ENCODE results near the gene CASZ1. TPM values are rescaled to one million over a fixed set of nuclear protein-coding genes. Genes with fewer than 3 reads are reported as not detected.
A peak's percentile ranks its signal among the peaks of the same experiment; 100 is the strongest.

The CASZ1 gene
- polyA plus RNA-seq, 2 of the 4 experiments (the other 2 are of a cell fraction): 0.52 to 1.2 TPM

DNA sequence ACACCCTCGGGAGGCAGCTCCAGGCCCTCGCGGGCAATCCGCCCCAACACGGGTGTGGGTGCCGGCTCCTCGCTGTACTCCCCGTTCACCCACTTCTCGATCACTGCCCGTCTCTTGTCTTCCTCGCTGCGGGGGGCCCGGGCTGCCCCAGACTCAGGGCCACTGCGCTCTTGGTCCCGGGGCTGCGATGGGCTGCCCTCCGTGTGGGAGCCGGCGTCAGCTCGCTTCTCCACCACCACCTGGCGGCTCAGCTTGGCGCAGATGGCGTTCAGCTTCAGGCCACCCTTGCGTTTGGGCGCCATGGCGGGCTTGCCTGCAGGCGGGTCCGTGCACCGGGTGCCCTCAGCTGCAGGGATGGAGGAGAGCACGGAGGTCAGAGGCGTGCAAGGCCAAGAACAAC, 131.2 kb downstream of the CASZ1 start:
- Histone ChIP-seq H3K9me3 (no peaks in the 10 kb centered on the region), H3K27ac (no peak overlapping the region), H3K4me3 (no peak overlapping the region), H3K4me1 (no peaks in the 10 kb centered on the region), H3K4me2 (no peak overlapping the region)
- no peak for FAIRE-seq
- DNase-seq (ENCODE audit: low read depth in 1 of 2, low spot score in 1 of 2): no peak
- CTCF ChIA-PET: interaction anchor here (1.0 kb wide), 1 partner anchor 25 kb away, joined by 3 read pairs; no protein-coding TSS in a partner anchor
- POLR2A ChIA-PET: no interaction called here
- TF ChIP-seq POLR2AphosphoS2 (conservative IDR thresholded peaks at IDR 0.05; ENCODE audit: low read length): no peak
- ATAC-seq: no peak
- 89% methylated on average over 25 of the region's 31 CpGs for WGBS (ENCODE audit: missing lambda C conversion rate)

DNA sequence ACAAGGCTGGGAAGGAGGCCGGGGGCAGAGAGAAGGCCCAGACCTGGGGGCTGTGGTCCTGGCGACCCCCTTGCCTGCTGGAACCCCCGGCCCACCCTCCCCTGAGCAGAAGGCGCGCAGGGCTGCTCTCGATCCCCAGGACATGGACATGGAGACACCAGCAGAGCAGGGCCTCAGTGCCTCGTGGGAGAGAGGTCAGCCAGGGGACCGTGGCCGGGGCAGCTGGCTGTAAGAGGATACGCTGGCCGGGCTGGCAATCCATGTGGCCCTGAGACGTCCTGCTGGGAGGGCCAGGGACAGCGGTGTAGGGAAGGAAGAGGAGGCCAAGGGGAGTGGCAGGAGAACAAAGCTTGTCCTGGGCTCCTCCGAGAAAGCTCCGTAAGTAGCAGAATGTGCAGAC, 132.2 kb downstream of the CASZ1 start:
- FAIRE-seq: no peak

DNA sequence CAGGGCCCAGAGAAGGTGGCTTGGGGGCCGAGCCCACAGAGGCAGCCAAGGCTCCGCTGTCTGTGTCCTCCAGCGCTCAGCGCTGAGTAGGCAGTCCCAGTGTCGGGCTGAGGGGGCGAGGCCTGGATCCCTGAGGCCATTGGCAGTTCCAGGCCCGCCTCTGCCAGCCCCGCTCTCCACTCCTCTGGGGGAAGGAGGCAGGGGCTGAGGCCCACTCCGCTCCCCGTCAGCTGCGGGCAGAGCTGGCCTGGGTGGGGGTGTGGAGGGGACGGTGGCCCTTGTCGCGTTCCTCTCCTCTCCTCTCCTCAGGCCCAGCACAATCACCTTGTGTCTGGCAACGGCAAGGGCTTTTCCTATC, 132.8 kb downstream of the CASZ1 start:
- POLR2A ChIA-PET: no interaction called here
- FAIRE-seq (no peak), DNase-seq (ENCODE audit: low read depth in 1 of 2, low spot score in 1 of 2) (no peak), ATAC-seq (peak in 1 of 2 experiments; percentile 41; a peak in 2 of 6 replicates)
- Histone ChIP-seq H3K4me1 (no peaks in the 10 kb centered on the region), H3K9me3 (no peaks in the 10 kb centered on the region), H3K4me2 (no peak overlapping the region), H3K27ac (no peak overlapping the region), H3K4me3 (no peak overlapping the region)
- CTCF ChIA-PET: no interaction called here
- TF ChIP-seq CBX8 (IDR thresholded peaks at IDR 0.05) (no peak), CHD4 (IDR thresholded peaks at IDR 0.05; ENCODE audit: borderline replicate concordance) (no peak), HDAC2 (IDR thresholded peaks at IDR 0.05) (no peak), EHF (CRISPR knock-in tag; IDR thresholded peaks at IDR 0.05) (no peak), POLR2A (IDR thresholded peaks at IDR 0.05; ENCODE audit: low read length) (no peak), CHD2 (IDR thresholded peaks at IDR 0.05; ENCODE audit: low read length, partially characterized antibody) (no peak), CEBPB (IDR thresholded peaks at IDR 0.05) (no peak)
- TF ChIP-seq, protein P1, sequence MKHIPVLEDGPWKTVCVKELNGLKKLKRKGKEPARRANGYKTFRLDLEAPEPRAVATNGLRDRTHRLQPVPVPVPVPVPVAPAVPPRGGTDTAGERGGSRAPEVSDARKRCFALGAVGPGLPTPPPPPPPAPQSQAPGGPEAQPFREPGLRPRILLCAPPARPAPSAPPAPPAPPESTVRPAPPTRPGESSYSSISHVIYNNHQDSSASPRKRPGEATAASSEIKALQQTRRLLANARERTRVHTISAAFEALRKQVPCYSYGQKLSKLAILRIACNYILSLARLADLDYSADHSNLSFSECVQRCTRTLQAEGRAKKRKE (CRISPR knock-in tag; IDR thresholded peaks at IDR 0.05; ENCODE audit: low read depth): no peak
- 76% methylated on average over 9 of the region's 15 CpGs for WGBS (ENCODE audit: missing lambda C conversion rate)

More for the DNA sequence above, 132.2 kb downstream of the CASZ1 start:
- no peak overlapping the region for H3K4me3 ChIP-seq
- no peak overlapping the region for H3K27ac ChIP-seq
- TF ChIP-seq HMGXB4 (CRISPR knock-in tag; IDR thresholded peaks at IDR 0.05; ENCODE audit: borderline replicate concordance) (no peak), CHD4 (IDR thresholded peaks at IDR 0.05; ENCODE audit: borderline replicate concordance) (no peak), ESRRA (IDR thresholded peaks at IDR 0.05; ENCODE audit: borderline replicate concordance, low read length) (no peak), HOXA7 (CRISPR knock-in tag; IDR thresholded peaks at IDR 0.05) (no peak), FOXS1 (CRISPR knock-in tag; IDR thresholded peaks at IDR 0.05) (no peak), MYC (IDR thresholded peaks at IDR 0.05; ENCODE audit: borderline replicate concordance, low read length) (no peak), GATA3 (IDR thresholded peaks at IDR 0.05; ENCODE audit: borderline replicate concordance) (no peak)
- no peaks in the 10 kb centered on the region for H3K9me3 ChIP-seq
- DNase-seq (ENCODE audit: low read depth in 1 of 2, low spot score in 1 of 2) (no peak), ATAC-seq (peak in 1 of 2 experiments; percentile 27; a peak in 1 of 6 replicates)
- ChIA-PET CTCF (no interaction called here), POLR2A (no interaction called here)
- H3K4me2 ChIP-seq: no peak overlapping the region
- WGBS (ENCODE audit: missing lambda C conversion rate): 65% methylated on average over 10 of the region's 15 CpGs
- no peaks in the 10 kb centered on the region for H3K4me1 ChIP-seq

DNA sequence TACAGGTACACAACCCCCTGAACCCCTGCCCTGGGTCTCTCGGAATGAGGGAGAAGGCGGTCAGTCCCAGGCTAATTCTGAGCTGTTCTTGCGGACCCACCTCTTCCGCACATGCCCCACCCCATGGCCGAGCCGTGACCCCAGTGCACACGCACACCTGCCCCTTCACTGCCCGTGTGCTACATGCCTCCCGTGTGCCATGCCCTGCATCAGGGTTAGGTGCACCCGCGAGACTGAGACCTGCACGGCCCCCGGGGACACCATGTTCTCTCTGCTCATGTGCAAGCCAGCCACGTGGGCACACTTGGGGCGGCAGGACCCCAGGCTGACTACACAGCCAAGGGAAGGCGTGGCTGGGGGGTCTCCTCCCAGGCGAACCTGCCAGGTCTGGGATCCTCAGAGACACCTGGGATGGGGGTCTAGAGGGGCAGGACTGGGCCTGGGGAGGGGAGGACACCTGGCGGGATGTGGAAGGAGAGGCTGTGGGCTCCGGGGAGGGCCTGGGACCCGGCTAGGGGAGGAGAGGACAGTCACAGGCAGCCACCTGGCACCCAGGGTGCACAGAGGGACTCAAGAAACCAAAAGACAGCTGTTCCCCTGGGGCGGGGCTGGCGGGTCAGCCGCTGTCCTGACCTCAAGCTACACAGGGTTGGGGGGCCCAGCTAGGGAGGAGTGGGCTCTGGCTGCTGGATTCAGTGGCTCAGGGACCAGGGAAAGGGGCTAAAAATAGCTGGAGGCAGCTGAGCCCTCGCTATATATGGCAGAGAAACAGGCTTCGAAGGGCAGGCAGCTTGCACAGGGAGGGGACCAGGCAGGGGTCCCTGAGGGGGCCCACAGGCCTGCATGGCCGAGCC, 133.4 kb downstream of the CASZ1 start:
- Histone ChIP-seq H3K4me1 (no peaks in the 10 kb centered on the region), H3K4me3 (no peak overlapping the region), H3K27ac (no peak overlapping the region), H3K9me3 (no peaks in the 10 kb centered on the region), H3K4me2 (no peak overlapping the region)
- ATAC-seq (no peak), DNase-seq (ENCODE audit: low read depth in 1 of 2, low spot score in 1 of 2) (no peak), FAIRE-seq (no peak)
- ChIA-PET POLR2A (no interaction called here), CTCF (interaction anchor here (0.6 to 1.3 kb wide), 2 partner anchors 66 to 168 kb away, joined by 3 to 4 read pairs; no protein-coding TSS in a partner anchor)
- WGBS (ENCODE audit: missing lambda C conversion rate): 84% methylated on average over 13 of the region's 26 CpGs
- TF ChIP-seq ESRRA (IDR thresholded peaks at IDR 0.05; ENCODE audit: borderline replicate concordance, low read length): no peak
- no peak for TF ChIP-seq RCOR1 (IDR thresholded peaks at IDR 0.05; ENCODE audit: low read depth, low read length)
- no peak for TF ChIP-seq RNF2 (IDR thresholded peaks at IDR 0.05; ENCODE audit: borderline replicate concordance, low read depth)
- no peak for TF ChIP-seq NR3C1 (IDR thresholded peaks at IDR 0.05)
- no peak for TF ChIP-seq BHLHE40 (IDR thresholded peaks at IDR 0.05; ENCODE audit: low read depth, low read length)
- no peak for TF ChIP-seq KDM1A (IDR thresholded peaks at IDR 0.05; ENCODE audit: low read depth)
- no peak for TF ChIP-seq HES2 (IDR thresholded peaks at IDR 0.05)
- TF ChIP-seq SREBF2 (IDR thresholded peaks at IDR 0.05): no peak
- no peak for TF ChIP-seq GATA3 (IDR thresholded peaks at IDR 0.05; ENCODE audit: borderline replicate concordance)
- TF ChIP-seq HOXA7 (CRISPR knock-in tag; IDR thresholded peaks at IDR 0.05): no peak
- no peak for TF ChIP-seq JUN (IDR thresholded peaks at IDR 0.05)
- TF ChIP-seq, protein P2, sequence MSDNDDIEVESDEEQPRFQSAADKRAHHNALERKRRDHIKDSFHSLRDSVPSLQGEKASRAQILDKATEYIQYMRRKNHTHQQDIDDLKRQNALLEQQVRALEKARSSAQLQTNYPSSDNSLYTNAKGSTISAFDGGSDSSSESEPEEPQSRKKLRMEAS (IDR thresholded peaks at IDR 0.05): no peak
- no peak for TF ChIP-seq USF2 (IDR thresholded peaks at IDR 0.05)
